Endodermal cell (in vitro differentiated cells): ENCODE data around the gene C4A. TPM values are rescaled to one million over a fixed set of nuclear protein-coding genes. Genes with fewer than 3 reads are reported as not detected.

ENCODE experiments used
- DNase-seq: peaks from one replicate; pipeline ENCODE4 v3.0.0-alpha.2; 2017
- H3K27ac ChIP-seq: 2 replicates; pipeline ENCODE4 v1.5.1; 2013; ENCODE audit warnings: mild to moderate bottlenecking, low read depth, low read length, moderate library complexity
- H3K27me3 ChIP-seq: 2 replicates; pipeline ENCODE4 v1.6.1; 2013; ENCODE audit warnings: mild to moderate bottlenecking, low read length, moderate library complexity; ENCODE audit not compliant: insufficient read depth, control insufficient read depth, poor library complexity, severe bottlenecking
- H3K36me3 ChIP-seq: 2 replicates; pipeline ENCODE4 v1.7.0; 2013; ENCODE audit warnings: mild to moderate bottlenecking, low read length, moderate library complexity; ENCODE audit not compliant: control insufficient read depth, insufficient read depth
- H3K4me1 ChIP-seq: one replicate; pipeline ENCODE4 v1.7.0; 2013; ENCODE audit warnings: low read length; ENCODE audit not compliant: control insufficient read depth, insufficient read depth
- H3K4me3 ChIP-seq: 2 replicates; pipeline ENCODE4 v1.5.1; 2013; ENCODE audit warnings: mild to moderate bottlenecking, low read length, moderate library complexity
- H3K9ac ChIP-seq: 2 replicates; pipeline ENCODE4 v1.6.1; 2013; ENCODE audit warnings: mild to moderate bottlenecking, low read length, moderate library complexity; ENCODE audit not compliant: poor library complexity, severe bottlenecking; ENCODE audit errors: extremely low read depth
- H3K9me3 ChIP-seq: 2 replicates; pipeline ENCODE4 v1.6.1; 2013; ENCODE audit warnings: mild to moderate bottlenecking, low read length, moderate library complexity; ENCODE audit not compliant: control insufficient read depth
- H3K27ac Mint-ChIP-seq: 2 replicates; pipeline ENCODE4 v1.8.0; 2020; ENCODE audit warnings: mixed read lengths
- H3K27me3 Mint-ChIP-seq: 2 replicates; pipeline ENCODE4 v1.8.0; 2021; ENCODE audit warnings: mild to moderate bottlenecking, mixed read lengths; ENCODE audit not compliant: insufficient read depth
- H3K36me3 Mint-ChIP-seq: 2 replicates; pipeline ENCODE4 v1.8.0; 2020; ENCODE audit warnings: low read depth, mixed read lengths
- H3K4me1 Mint-ChIP-seq: 2 replicates; pipeline ENCODE4 v1.8.0; 2020; ENCODE audit warnings: mixed read lengths
- H3K4me3 Mint-ChIP-seq: 2 replicates; pipeline ENCODE4 v1.8.0; 2020; ENCODE audit warnings: mild to moderate bottlenecking, moderate library complexity, mixed read lengths
- H3K9me3 Mint-ChIP-seq: 2 replicates; pipeline ENCODE4 v1.8.0; 2020; ENCODE audit warnings: mild to moderate bottlenecking, mixed read lengths
- CTCF ChIP-seq: fragments of 200-600 bp; sonication (generic); conservative IDR thresholded peaks from 2 replicates; pipeline ENCODE4 v1.5.0; 2021; ENCODE audit warnings: antibody characterized with exemption, mild to moderate bottlenecking
- WGBS, 2 experiments: methylation state at CpG; one replicate each; pipeline versions ENCODE4 v1.1.5 to v1.1.7; 2013; ENCODE audit warnings: missing lambda C conversion rate in 2 of 2, mixed read lengths in 1 of 2; ENCODE audit not compliant: insufficient coverage in 1 of 2, insufficient read length in 1 of 2; 5-methylcytosine and 5-hydroxymethylcytosine counted together
- total RNA-seq, 2 donors: library from RNA; stranded (reverse); fragmentation: NEBNext Ultra II Directional in 1 of 2; extraction: Animal tissue kit (Norgen Biotek cat#: 25700) in 1 of 2; gene quantifications; 2 replicates in 1 of 2; 3 replicates in 1 of 2; pipeline ENCODE4 v1.2.1, GENCODE V29; 2021

Gene C4A
- total RNA-seq, 2 donors from 2014 or later: 4.5 to 6.2 TPM

GRCh38 chr6:31945154-31945506, 36.7 kb upstream of the C4A start:
- no peak overlapping the region for H3K9ac ChIP-seq
- TF ChIP-seq CTCF: no peak
- H3K4me3 ChIP-seq: no peak overlapping the region
- no peaks in the 10 kb centered on the region for H3K36me3 ChIP-seq
- no peaks in the 10 kb centered on the region for H3K9me3 Mint-ChIP-seq
- no peaks in the 10 kb centered on the region for H3K4me1 ChIP-seq
- peaks cover 68% of the 10 kb centered on the region for H3K27me3 Mint-ChIP-seq
- no peaks in the 10 kb centered on the region for H3K36me3 Mint-ChIP-seq
- H3K4me1 Mint-ChIP-seq: peaks cover 2% of the 10 kb centered on the region
- 90 to 91% methylated on average over 4 to 9 of the region's 9 CpGs for WGBS, 2 experiments
- H3K4me3 Mint-ChIP-seq: no peak overlapping the region
- no peak overlapping the region for H3K27ac Mint-ChIP-seq
- H3K27ac ChIP-seq: no peak overlapping the region
- no peak for DNase-seq
- peaks cover 42% of the 10 kb centered on the region for H3K27me3 ChIP-seq
- H3K9me3 ChIP-seq: no peaks in the 10 kb centered on the region

GRCh38 chr6:31945507-31946369, 36.1 kb upstream of the C4A start, which contains the start of gene CFB:
CFB (plus strand) TSS chr6:31946095; CDS start chr6:31946222, 127 bp downstream.
- H3K4me3 Mint-ChIP-seq: no peak within 1 kb of the TSS
- no peaks in the 10 kb centered on the region for H3K9me3 Mint-ChIP-seq
- WGBS, 2 experiments: 74 to 75% methylated on average over 4 to 11 of the region's 11 CpGs
- Histone ChIP-seq H3K9ac (no peak within 1 kb of the TSS), H3K36me3 (peaks cover 5% of the 10 kb centered on the region), H3K4me1 (no peaks in the 10 kb centered on the region), H3K4me3 (no peak within 1 kb of the TSS), H3K9me3 (no peaks in the 10 kb centered on the region), H3K27me3 (peaks cover 42% of the 10 kb centered on the region), H3K27ac (no peak within 1 kb of the TSS)
- no peak within 1 kb of the TSS for H3K27ac Mint-ChIP-seq
- peaks cover under 1% of the 10 kb centered on the region for H3K36me3 Mint-ChIP-seq
- TF ChIP-seq CTCF: no peak
- H3K4me1 Mint-ChIP-seq: no peaks in the 10 kb centered on the region
- DNase-seq: peak; percentile 63
- peaks cover 68% of the 10 kb centered on the region for H3K27me3 Mint-ChIP-seq

- Mint-ChIP-seq H3K9me3 (no peaks in the 10 kb centered on the region), H3K27ac (no peak overlapping the region), H3K4me3 (no peak overlapping the region), H3K27me3 (peaks cover 67% of the 10 kb centered on the region), H3K4me1 (no peaks in the 10 kb centered on the region), H3K36me3 (peaks cover 8% of the 10 kb centered on the region)
- Histone ChIP-seq H3K4me3 (no peak overlapping the region), H3K27ac (no peak overlapping the region), H3K9me3 (no peaks in the 10 kb centered on the region), H3K4me1 (no peaks in the 10 kb centered on the region), H3K36me3 (peaks cover 12% of the 10 kb centered on the region), H3K9ac (no peak overlapping the region), H3K27me3 (peaks cover 42% of the 10 kb centered on the region)
- WGBS, 2 experiments: 84 to 95% methylated on average over 7 to 11 of the region's 11 CpGs
- DNase-seq: peak; percentile 38
- TF ChIP-seq CTCF: no peak
These were observed 35.4 kb upstream of the C4A start for GRCh38 chr6:31946370-31946885.
